SU-DHL-6 (cell line): ENCODE data around the gene ABCC4.

Source experiments
- H2AFZ ChIP-seq: fragments of 200-600 bp; sonication (generic); 2 replicates; pipeline ENCODE4 v1.6.1; 2014; ENCODE audit warnings: low read depth, mild to moderate bottlenecking, moderate library complexity, mixed read lengths, antibody characterized with exemption, low read length; ENCODE audit not compliant: severe bottlenecking
- H3F3A ChIP-seq: fragments of 200-600 bp; shearing (Covaris generic); 2 replicates; pipeline ENCODE4 v1.6.0; 2016; ENCODE audit warnings: antibody characterized with exemption, mild to moderate bottlenecking; ENCODE audit not compliant: insufficient read depth
- H3K27ac ChIP-seq: fragments of 200-600 bp; sonication (generic); 2 replicates; pipeline ENCODE4 v1.5.1; 2016; ENCODE audit warnings: low read depth, mild to moderate bottlenecking, low read length, moderate library complexity, mixed read lengths
- H3K27me3 ChIP-seq: fragments of 200-600 bp; sonication (generic), shearing (Covaris generic); 2 replicates; pipeline ENCODE4 v1.6.0; 2014; ENCODE audit warnings: mild to moderate bottlenecking, low read length
- H3K36me3 ChIP-seq: fragments of 200-600 bp; sonication (generic); 2 replicates; pipeline ENCODE4 v1.6.1; 2014; ENCODE audit warnings: mild to moderate bottlenecking, low read length, mixed read lengths
- H3K4me2 ChIP-seq: fragments of 300-600, 200-600 bp; shearing (Covaris generic), sonication (generic); 2 replicates; pipeline ENCODE4 v1.6.0; 2014; ENCODE audit warnings: low read length, low read depth, mild to moderate bottlenecking; ENCODE audit not compliant: poor library complexity, severe bottlenecking
- H3K4me3 ChIP-seq: fragments of 200-600 bp; sonication (generic); 2 replicates; pipeline ENCODE4 v1.5.1; 2014; ENCODE audit warnings: antibody characterized with exemption, low read length, mild to moderate bottlenecking, mixed read lengths; ENCODE audit not compliant: insufficient read depth, poor library complexity, severe bottlenecking
- H3K79me2 ChIP-seq: fragments of 200-600 bp; sonication (generic); 2 replicates; pipeline ENCODE4 v1.6.1; 2014; ENCODE audit warnings: mild to moderate bottlenecking, low read length, moderate library complexity; ENCODE audit not compliant: insufficient read depth
- H3K9ac ChIP-seq: fragments of 200-600 bp; sonication (generic); 2 replicates; pipeline ENCODE4 v1.7.0; 2014; ENCODE audit warnings: mild to moderate bottlenecking, low read length
- H3K9me2 ChIP-seq: fragments of 200-600 bp; sonication (generic); replicated peaks from 2 replicates; pipeline ENCODE4 v1.6.1; 2014; ENCODE audit warnings: low read length; ENCODE audit not compliant: insufficient read depth
- H3K9me3 ChIP-seq: fragments of 200-600 bp; sonication (generic); 2 replicates; pipeline ENCODE4 v1.6.1; 2014; ENCODE audit warnings: low read length, mixed read lengths; ENCODE audit not compliant: insufficient read depth
- H4K20me1 ChIP-seq: fragments of 200-600 bp; sonication (generic); 2 replicates; pipeline ENCODE4 v1.6.1; 2014; ENCODE audit warnings: low read depth, mild to moderate bottlenecking, antibody characterized with exemption, low read length, moderate library complexity, mixed read lengths
- EZH2phosphoT487 ChIP-seq: fragments of 200-600 bp; sonication (generic), shearing (Covaris generic); conservative IDR thresholded peaks from 2 replicates; pipeline ENCODE4 v1.6.1; 2018; ENCODE audit warnings: mild to moderate bottlenecking, antibody characterized with exemption, low read length, moderate library complexity, mixed read lengths
- TF ChIP-seq, protein P1 (sequence below): fragments of 200-600 bp; sonication (generic); IDR thresholded peaks from one replicate; pipeline ENCODE4 v1.5.1; 2017; ENCODE audit warnings: antibody characterized with exemption, mild to moderate bottlenecking, low read length, moderate library complexity; ENCODE audit not compliant: insufficient read depth, poor library complexity, severe bottlenecking

Gene ABCC4

GRCh38 chr13:95136638-95137037 lies 164.6 kb downstream of the ABCC4 start:
- H3K4me3 ChIP-seq = no peak overlapping the region
- H2AFZ ChIP-seq = no peak overlapping the region
- no peaks in the 10 kb centered on the region for H3K9me3 ChIP-seq
- no peaks in the 10 kb centered on the region for H3F3A ChIP-seq
- H3K36me3 ChIP-seq = 0 out of 2 replicates have a peak, but pooled peaks cover 2% of the 10 kb centered on the region
- no peaks in the 10 kb centered on the region for H3K27me3 ChIP-seq
- H3K79me2 ChIP-seq = no peaks in the 10 kb centered on the region
- H3K9ac ChIP-seq = no peak overlapping the region
- H3K9me2 ChIP-seq = no peaks in the 10 kb centered on the region
- no peaks in the 10 kb centered on the region for H4K20me1 ChIP-seq
- H3K4me2 ChIP-seq = no peak overlapping the region
- TF ChIP-seq EZH2phosphoT487 = no peak
- TF ChIP-seq, protein P1, sequence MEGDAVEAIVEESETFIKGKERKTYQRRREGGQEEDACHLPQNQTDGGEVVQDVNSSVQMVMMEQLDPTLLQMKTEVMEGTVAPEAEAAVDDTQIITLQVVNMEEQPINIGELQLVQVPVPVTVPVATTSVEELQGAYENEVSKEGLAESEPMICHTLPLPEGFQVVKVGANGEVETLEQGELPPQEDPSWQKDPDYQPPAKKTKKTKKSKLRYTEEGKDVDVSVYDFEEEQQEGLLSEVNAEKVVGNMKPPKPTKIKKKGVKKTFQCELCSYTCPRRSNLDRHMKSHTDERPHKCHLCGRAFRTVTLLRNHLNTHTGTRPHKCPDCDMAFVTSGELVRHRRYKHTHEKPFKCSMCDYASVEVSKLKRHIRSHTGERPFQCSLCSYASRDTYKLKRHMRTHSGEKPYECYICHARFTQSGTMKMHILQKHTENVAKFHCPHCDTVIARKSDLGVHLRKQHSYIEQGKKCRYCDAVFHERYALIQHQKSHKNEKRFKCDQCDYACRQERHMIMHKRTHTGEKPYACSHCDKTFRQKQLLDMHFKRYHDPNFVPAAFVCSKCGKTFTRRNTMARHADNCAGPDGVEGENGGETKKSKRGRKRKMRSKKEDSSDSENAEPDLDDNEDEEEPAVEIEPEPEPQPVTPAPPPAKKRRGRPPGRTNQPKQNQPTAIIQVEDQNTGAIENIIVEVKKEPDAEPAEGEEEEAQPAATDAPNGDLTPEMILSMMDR = no peak
- H3K27ac ChIP-seq = no peak overlapping the region

GRCh38 chr13:95133498-95133897 lies 167.8 kb downstream of the ABCC4 start:
- H4K20me1 ChIP-seq = no peaks in the 10 kb centered on the region
- no peaks in the 10 kb centered on the region for H3K79me2 ChIP-seq
- no peak overlapping the region for H2AFZ ChIP-seq
- H3K27me3 ChIP-seq = no peaks in the 10 kb centered on the region
- no peaks in the 10 kb centered on the region for H3K36me3 ChIP-seq
- H3F3A ChIP-seq = no peaks in the 10 kb centered on the region
- H3K9me2 ChIP-seq = no peaks in the 10 kb centered on the region
- H3K9me3 ChIP-seq = no peaks in the 10 kb centered on the region
- TF ChIP-seq EZH2phosphoT487 = no peak
- TF ChIP-seq, protein P1 = no peak
- no peak overlapping the region for H3K4me2 ChIP-seq
- H3K4me3 ChIP-seq = no peak overlapping the region
- H3K27ac ChIP-seq = no peak overlapping the region
- H3K9ac ChIP-seq = no peak overlapping the region

DNA sequence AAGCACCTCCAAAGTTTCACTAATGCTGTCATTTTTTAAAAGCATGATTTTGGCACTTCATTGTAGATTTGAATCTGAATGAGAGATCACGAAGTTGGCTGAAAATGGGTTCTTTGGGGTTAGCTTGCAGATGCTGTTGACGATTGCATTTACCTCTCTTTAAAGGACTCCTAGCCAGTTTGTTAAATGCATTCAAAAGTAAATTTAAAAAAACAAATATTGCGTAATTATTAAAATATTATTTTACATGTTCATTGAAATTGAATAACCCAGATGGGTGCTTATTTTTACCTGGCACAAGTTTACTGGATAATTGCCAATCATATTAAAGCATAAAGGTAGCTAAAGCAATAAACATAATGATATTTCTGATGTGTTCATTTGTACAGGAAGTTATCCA lies 172.2 kb downstream of the ABCC4 start:
- H3K9me3 ChIP-seq = no peaks in the 10 kb centered on the region
- no peak overlapping the region for H3K9ac ChIP-seq
- no peak for TF ChIP-seq EZH2phosphoT487
- TF ChIP-seq, protein P1 = no peak
- no peaks in the 10 kb centered on the region for H3K79me2 ChIP-seq
- H3K4me3 ChIP-seq = no peak overlapping the region
- no peak overlapping the region for H2AFZ ChIP-seq
- no peaks in the 10 kb centered on the region for H3F3A ChIP-seq
- no peaks in the 10 kb centered on the region for H3K36me3 ChIP-seq
- no peak overlapping the region for H3K27ac ChIP-seq
- H3K27me3 ChIP-seq = no peaks in the 10 kb centered on the region
- H3K9me2 ChIP-seq = no peaks in the 10 kb centered on the region
- H4K20me1 ChIP-seq = no peaks in the 10 kb centered on the region
- no peak overlapping the region for H3K4me2 ChIP-seq
